Neural crest cell (in vitro differentiated cells): ENCODE data around the gene C11orf71. TPM values are rescaled to one million over a fixed set of nuclear protein-coding genes. Genes with fewer than 3 reads are reported as not detected.

Source experiments
- DNase-seq: peaks from one replicate; pipeline ENCODE4 v3.0.0; 2021; ENCODE audit warnings: low read depth, mixed read lengths, low spot score
- H3K27ac Mint-ChIP-seq: one replicate; pipeline ENCODE4 v1.8.0; 2021; ENCODE audit warnings: mild to moderate bottlenecking, mixed read lengths; ENCODE audit not compliant: unreplicated experiment
- H3K27me3 Mint-ChIP-seq: 2 replicates; pipeline ENCODE4 v1.8.0; 2021; ENCODE audit warnings: low read depth, mild to moderate bottlenecking, mixed read lengths
- H3K36me3 Mint-ChIP-seq: 2 replicates; pipeline ENCODE4 v1.8.0; 2021; ENCODE audit warnings: low read depth, mild to moderate bottlenecking, mixed read lengths
- H3K4me1 Mint-ChIP-seq: 2 replicates; pipeline ENCODE4 v1.8.0; 2021; ENCODE audit warnings: mixed read lengths
- H3K4me3 Mint-ChIP-seq: one replicate; pipeline ENCODE4 v1.8.0; 2021; ENCODE audit warnings: mild to moderate bottlenecking, mixed read lengths
- H3K9me3 Mint-ChIP-seq: 2 replicates; pipeline ENCODE4 v1.8.0; 2021; ENCODE audit warnings: mixed read lengths
- CTCF ChIP-seq: fragments of 200-600 bp; sonication (generic); conservative IDR thresholded peaks from 2 replicates; pipeline ENCODE4 v1.5.0; 2021; ENCODE audit warnings: antibody characterized with exemption, mild to moderate bottlenecking
- total RNA-seq: library from RNA; stranded (reverse); gene quantifications from 2 replicates; pipeline ENCODE4 v1.2.1, GENCODE V29; 2021

C11orf71 gene
- total RNA-seq, 1 donor from 2014 or later, result 7.4 TPM

- Mint-ChIP-seq H3K9me3 (no peaks in the 10 kb centered on the region), H3K27me3 (no peaks in the 10 kb centered on the region), H3K27ac (no peak overlapping the region), H3K36me3 (no peaks in the 10 kb centered on the region), H3K4me3 (no peak overlapping the region), H3K4me1 (no peaks in the 10 kb centered on the region)
- DNase-seq, result no peak
- TF ChIP-seq CTCF, result no peak
Observed at GRCh38 chr11:114354076-114354475, 46.2 kb downstream of the C11orf71 start.

- Mint-ChIP-seq H3K4me3 (no peak overlapping the region), H3K9me3 (no peaks in the 10 kb centered on the region), H3K27ac (no peak overlapping the region), H3K27me3 (no peaks in the 10 kb centered on the region), H3K36me3 (no peaks in the 10 kb centered on the region), H3K4me1 (no peaks in the 10 kb centered on the region)
- no peak for TF ChIP-seq CTCF
- no peak for DNase-seq
Observed at GRCh38 chr11:114353443-114353842, 46.9 kb downstream of the C11orf71 start.

GRCh38 chr11:114350022-114350421 lies 50.3 kb downstream of the C11orf71 start:
- H3K27ac Mint-ChIP-seq, result no peak overlapping the region
- H3K9me3 Mint-ChIP-seq, result no peaks in the 10 kb centered on the region
- DNase-seq, result no peak
- no peak overlapping the region for H3K4me3 Mint-ChIP-seq
- no peak for TF ChIP-seq CTCF
- H3K36me3 Mint-ChIP-seq, result no peaks in the 10 kb centered on the region
- no peaks in the 10 kb centered on the region for H3K27me3 Mint-ChIP-seq
- no peaks in the 10 kb centered on the region for H3K4me1 Mint-ChIP-seq

Other genes with a start within 250 kb of the C11orf71 start
- gene NNMT, start 104.1 kb downstream of the C11orf71 start, total RNA-seq, result 0.82 and 1.5 TPM in 2 replicates
- 25.9 and 30.7 TPM in 2 replicates for gene RBM7, start 155 bp upstream of the C11orf71 start, total RNA-seq
- 42.3 and 46.1 TPM in 2 replicates for gene REXO2, start 39.0 kb upstream of the C11orf71 start, total RNA-seq
- not detected in 2 replicates for gene NXPE1, start 159.4 kb upstream of the C11orf71 start, total RNA-seq
- gene NXPE4, start 195.3 kb upstream of the C11orf71 start, total RNA-seq, result not detected in 2 replicates